DND-41 (cell line): ENCODE data around the gene ST14.

Source experiments
- EZH2 ChIP-seq: IDR thresholded peaks from 3 replicates; pipeline ENCODE4 v1.6.1; 2012; ENCODE audit warnings: borderline replicate concordance, low read depth, mild to moderate bottlenecking, moderate library complexity, low read length, inconsistent platforms; ENCODE audit not compliant: severe bottlenecking
- TF ChIP-seq, protein P1 (sequence below): IDR thresholded peaks from 2 replicates; pipeline ENCODE4 v1.5.1; 2012; ENCODE audit warnings: borderline replicate concordance, low read length, moderate library complexity, mild to moderate bottlenecking; ENCODE audit not compliant: poor library complexity, severe bottlenecking; ENCODE audit errors: extremely low read depth

DNA sequence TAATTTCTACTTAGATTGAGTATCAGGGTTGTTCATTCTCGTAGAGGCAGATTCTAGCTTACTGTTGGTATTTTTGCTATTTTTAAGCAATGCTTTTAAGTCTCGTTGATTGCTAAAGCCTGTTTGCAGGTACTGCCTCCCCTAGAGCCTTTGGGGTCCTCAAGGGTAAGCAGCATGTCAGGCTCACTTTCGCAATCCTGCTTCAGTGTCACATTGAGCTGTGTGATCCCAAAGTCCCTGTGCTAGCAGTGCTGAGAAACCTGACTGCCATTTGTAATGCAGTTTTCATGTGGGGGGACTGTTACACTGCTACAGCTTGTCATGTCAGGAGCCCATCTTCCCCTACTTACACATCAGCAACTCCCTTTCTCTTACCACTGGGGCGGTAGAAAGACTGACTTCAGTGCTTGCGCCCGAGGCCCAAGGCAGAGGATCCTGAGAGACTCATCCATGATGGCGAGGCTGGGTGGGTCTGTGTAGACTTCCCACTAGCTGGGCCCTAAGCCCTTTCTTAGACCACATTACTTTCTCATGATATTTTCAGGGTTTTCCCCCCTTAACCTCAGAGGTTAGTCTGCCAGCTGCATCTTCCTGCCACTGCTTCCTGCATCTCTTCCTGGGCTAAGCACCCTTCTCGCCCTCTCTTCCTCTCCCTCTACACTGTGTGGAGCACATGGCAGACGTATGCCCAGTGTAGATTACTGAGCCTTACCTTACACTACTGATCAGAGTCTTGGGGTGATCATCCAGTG, 40.8 kb upstream of the ST14 start:
- TF ChIP-seq, protein P1, sequence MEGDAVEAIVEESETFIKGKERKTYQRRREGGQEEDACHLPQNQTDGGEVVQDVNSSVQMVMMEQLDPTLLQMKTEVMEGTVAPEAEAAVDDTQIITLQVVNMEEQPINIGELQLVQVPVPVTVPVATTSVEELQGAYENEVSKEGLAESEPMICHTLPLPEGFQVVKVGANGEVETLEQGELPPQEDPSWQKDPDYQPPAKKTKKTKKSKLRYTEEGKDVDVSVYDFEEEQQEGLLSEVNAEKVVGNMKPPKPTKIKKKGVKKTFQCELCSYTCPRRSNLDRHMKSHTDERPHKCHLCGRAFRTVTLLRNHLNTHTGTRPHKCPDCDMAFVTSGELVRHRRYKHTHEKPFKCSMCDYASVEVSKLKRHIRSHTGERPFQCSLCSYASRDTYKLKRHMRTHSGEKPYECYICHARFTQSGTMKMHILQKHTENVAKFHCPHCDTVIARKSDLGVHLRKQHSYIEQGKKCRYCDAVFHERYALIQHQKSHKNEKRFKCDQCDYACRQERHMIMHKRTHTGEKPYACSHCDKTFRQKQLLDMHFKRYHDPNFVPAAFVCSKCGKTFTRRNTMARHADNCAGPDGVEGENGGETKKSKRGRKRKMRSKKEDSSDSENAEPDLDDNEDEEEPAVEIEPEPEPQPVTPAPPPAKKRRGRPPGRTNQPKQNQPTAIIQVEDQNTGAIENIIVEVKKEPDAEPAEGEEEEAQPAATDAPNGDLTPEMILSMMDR, result no peak
- no peak for TF ChIP-seq EZH2
